ENCODE data around the gene C2orf76.
A peak's percentile ranks its signal among the peaks of the same experiment; 100 is the strongest.

Gene C2orf76

GRCh38 chr2:119360423-119360966 lies 6.1 kb downstream of the C2orf76 start:
- no peak overlapping the region for H3K4me3 ChIP-seq (replicated peaks; ENCODE audit: insufficient read depth, low read length)
- H3K27me3 ChIP-seq (ENCODE audit: insufficient read depth, poor library complexity, severe bottlenecking) = no peaks in the 10 kb centered on the region
- no peak overlapping the region for H3K27ac ChIP-seq (replicated peaks)
- no peak for DNase-seq (ENCODE audit: low read depth in 1 of 2, low spot score in 1 of 2)
- TF ChIP-seq SPI1 (IDR thresholded peaks at IDR 0.05; ENCODE audit: borderline replicate concordance, low read depth) (no peak), GABPA (IDR thresholded peaks at IDR 0.05; ENCODE audit: low read depth) (no peak), REST (IDR thresholded peaks at IDR 0.05; ENCODE audit: insufficient replicate concordance, low read depth) (no peak), POLR2AphosphoS5 (IDR thresholded peaks at IDR 0.05; ENCODE audit: low read depth) (no peak), CTCF (IDR thresholded peaks at IDR 0.05; ENCODE audit: insufficient read depth, low read length) (no peak)

GRCh38 chr2:119359774-119360173 lies 6.9 kb downstream of the C2orf76 start:
- no peak for DNase-seq (ENCODE audit: low read depth in 1 of 2, low spot score in 1 of 2)
- no peak for TF ChIP-seq GABPA (IDR thresholded peaks at IDR 0.05; ENCODE audit: low read depth)
- no peak for TF ChIP-seq SPI1 (IDR thresholded peaks at IDR 0.05; ENCODE audit: borderline replicate concordance, low read depth)
- no peak for TF ChIP-seq REST (IDR thresholded peaks at IDR 0.05; ENCODE audit: insufficient replicate concordance, low read depth)
- no peak for TF ChIP-seq POLR2AphosphoS5 (IDR thresholded peaks at IDR 0.05; ENCODE audit: low read depth)
- TF ChIP-seq CTCF (IDR thresholded peaks at IDR 0.05; ENCODE audit: insufficient read depth, low read length) = no peak
- H3K27ac ChIP-seq (replicated peaks) = no peak overlapping the region
- no peaks in the 10 kb centered on the region for H3K27me3 ChIP-seq (ENCODE audit: insufficient read depth, poor library complexity, severe bottlenecking)
- no peak overlapping the region for H3K4me3 ChIP-seq (replicated peaks; ENCODE audit: insufficient read depth, low read length)

- no peak overlapping the region for H3K27ac ChIP-seq (replicated peaks)
- no peak for DNase-seq (ENCODE audit: low read depth in 1 of 2, low spot score in 1 of 2)
- no peaks in the 10 kb centered on the region for H3K27me3 ChIP-seq (ENCODE audit: insufficient read depth, poor library complexity, severe bottlenecking)
- no peak for TF ChIP-seq GABPA (IDR thresholded peaks at IDR 0.05; ENCODE audit: low read depth)
- no peak for TF ChIP-seq SPI1 (IDR thresholded peaks at IDR 0.05; ENCODE audit: borderline replicate concordance, low read depth)
- H3K4me3 ChIP-seq (replicated peaks; ENCODE audit: insufficient read depth, low read length) = no peak overlapping the region
Measured at GRCh38 chr2:119354860-119355259, 11.8 kb downstream of the C2orf76 start.

- Histone ChIP-seq H3K4me3 (replicated peaks; ENCODE audit: insufficient read depth, low read length) (no peak overlapping the region), H3K27me3 (ENCODE audit: insufficient read depth, poor library complexity, severe bottlenecking) (no peaks in the 10 kb centered on the region), H3K27ac (replicated peaks) (no peak overlapping the region)
- DNase-seq (ENCODE audit: low read depth in 1 of 2, low spot score in 1 of 2) = no peak
- TF ChIP-seq GABPA (IDR thresholded peaks at IDR 0.05; ENCODE audit: low read depth) (no peak), CTCF (IDR thresholded peaks at IDR 0.05; ENCODE audit: insufficient read depth, low read length) (no peak), POLR2AphosphoS5 (IDR thresholded peaks at IDR 0.05; ENCODE audit: low read depth) (no peak), SPI1 (IDR thresholded peaks at IDR 0.05; ENCODE audit: borderline replicate concordance, low read depth) (peak; percentile 58; the same call in 1 of the 2 replicates), REST (IDR thresholded peaks at IDR 0.05; ENCODE audit: insufficient replicate concordance, low read depth) (no peak)
Measured at GRCh38 chr2:119352357-119352756, 14.3 kb downstream of the C2orf76 start.
